A549 (cell line): ENCODE measurements around the gene GSTM2. TPM values are rescaled to one million over a fixed set of nuclear protein-coding genes. Genes with fewer than 3 reads are reported as not detected.

Experiments
- ATAC-seq, 2 experiments: fragments of 200-7000 bp in 1 of 2; fragments of >200 bp in 1 of 2; cut with Nextera tagmentation in 1 of 2; cut with Tn5 transposase in 1 of 2; 3 replicates each; pipeline versions ENCODE4 v1.8.0 to v1.9.1; 2018 to 2020; ENCODE audit warnings: mild to moderate bottlenecking in 1 of 2, moderate library complexity in 1 of 2
- CTCF ChIA-PET: fragments of 300-600 bp; sonication (Branson Sonifier 250); formaldehyde crosslinking; extraction: SDS; loops from one replicate; lab custom pipeline; 2021; ENCODE audit warnings: antibody characterized with exemption, inconsistent platforms; lab: Yijun Ruan, JAX
- POLR2A ChIA-PET: fragments of 350-600 bp; formaldehyde crosslinking; extraction: SDS; loops from one replicate; lab custom pipeline; 2021; ENCODE audit warnings: antibody characterized with exemption, inconsistent platforms; lab: Yijun Ruan, JAX
- DNase-seq, 2 experiments: peaks; one replicate each; pipeline versions ENCODE4 v3.0.0 to v3.0.0-alpha.2; 2011 to 2016; ENCODE audit warnings: low read depth in 1 of 2, low spot score in 1 of 2
- FAIRE-seq: peaks from 2 replicates; lab custom pipeline; 2011; peaks lifted over from hg19 to GRCh38; lab: Jason Lieb, UNC
- H3K27ac ChIP-seq, 2 experiments: fragments of >200 bp; sonication (Bioruptor Twin); formaldehyde crosslinking; 3 replicates each; pipeline ENCODE4 v1.5.1; 2016 to 2017
- H3K4me1 ChIP-seq: fragments of >200 bp; sonication (Bioruptor Twin); formaldehyde crosslinking; 3 replicates; pipeline ENCODE4 v1.6.1; 2016
- H3K4me2 ChIP-seq: fragments of >200 bp; sonication (Bioruptor Twin); formaldehyde crosslinking; 3 replicates; pipeline ENCODE4 v1.6.1; 2016
- H3K4me3 ChIP-seq: fragments of >200 bp; sonication (Bioruptor Twin); formaldehyde crosslinking; 3 replicates; pipeline ENCODE4 v1.5.1; 2016
- H3K9me3 ChIP-seq: fragments of >200 bp; sonication (Bioruptor Twin); formaldehyde crosslinking; 3 replicates; pipeline ENCODE4 v1.6.1; 2016
- BCL3 ChIP-seq: fragments of >200 bp; sonication (Bioruptor Twin); formaldehyde crosslinking; IDR thresholded peaks from 3 replicates; pipeline ENCODE4 v1.6.1; 2016
- BHLHE40 ChIP-seq: IDR thresholded peaks from 2 replicates; pipeline ENCODE4 v1.6.1; 2012; ENCODE audit warnings: low read depth, low read length, inconsistent platforms
- CBX8 ChIP-seq: fragments of 200-600 bp; sonication (generic); IDR thresholded peaks from 2 replicates; pipeline ENCODE4 v1.6.1; 2016
- EHF ChIP-seq: fragments of 250-450 bp; sonication (Bioruptor Pico); IDR thresholded peaks from 2 replicates; pipeline ENCODE4 v1.5.0; 2020; ENCODE audit warnings: mild to moderate bottlenecking
- ESRRA ChIP-seq: fragments of 150-350 bp; IDR thresholded peaks from 2 replicates; pipeline ENCODE4 v1.6.1; 2014; ENCODE audit warnings: mild to moderate bottlenecking, low read length, borderline replicate concordance
- FOXS1 ChIP-seq: fragments of 250-450 bp; sonication (Bioruptor Pico); IDR thresholded peaks from 2 replicates; pipeline ENCODE4 v1.5.0; 2020; ENCODE audit warnings: mild to moderate bottlenecking, moderate library complexity
- HDAC2 ChIP-seq: fragments of 200-600 bp; sonication (generic); IDR thresholded peaks from 2 replicates; pipeline ENCODE4 v1.6.1; 2016
- HES2 ChIP-seq: fragments of >200 bp; sonication (Bioruptor Twin); formaldehyde crosslinking; IDR thresholded peaks from 2 replicates; pipeline ENCODE4 v1.6.1; 2016
- HOXB13 ChIP-seq: fragments of 250-450 bp; sonication (Bioruptor Pico); IDR thresholded peaks from 2 replicates; pipeline ENCODE4 v1.5.0; 2020; ENCODE audit warnings: low read depth, mild to moderate bottlenecking, moderate library complexity
- JUN ChIP-seq, 2 experiments: fragments of >200 bp; sonication (Bioruptor Twin); formaldehyde crosslinking; IDR thresholded peaks; 2 replicates in 1 of 2; 3 replicates in 1 of 2; pipeline ENCODE4 v1.6.1; 2016 to 2017
- KDM1A ChIP-seq: fragments of 200-600 bp; sonication (generic); IDR thresholded peaks from 2 replicates; pipeline ENCODE4 v1.6.1; 2016; ENCODE audit warnings: low read depth, mild to moderate bottlenecking
- KDM5A ChIP-seq: fragments of 200-600 bp; sonication (generic); IDR thresholded peaks from 2 replicates; pipeline ENCODE4 v1.6.1; 2016; ENCODE audit warnings: antibody characterized with exemption, mild to moderate bottlenecking
- NFE2L2 ChIP-seq: fragments of 150-350 bp; conservative IDR thresholded peaks from 2 replicates; pipeline ENCODE4 v1.6.1; 2014; ENCODE audit warnings: low read length
- PBX3 ChIP-seq: IDR thresholded peaks from 2 replicates; pipeline ENCODE4 v1.6.1; 2012
- PHF8 ChIP-seq: fragments of 200-600 bp; sonication (generic); IDR thresholded peaks from 2 replicates; pipeline ENCODE4 v1.6.1; 2016; ENCODE audit warnings: low read depth, mild to moderate bottlenecking, antibody characterized with exemption, moderate library complexity, borderline replicate concordance
- POLR2A ChIP-seq: IDR thresholded peaks from 2 replicates; pipeline ENCODE4 v1.6.1; 2012; ENCODE audit warnings: mild to moderate bottlenecking, low read length
- POLR2AphosphoS2 ChIP-seq: conservative IDR thresholded peaks from 2 replicates; pipeline ENCODE4 v1.6.1; 2012; ENCODE audit warnings: low read length, improper control_type of control experiment, inconsistent platforms
- RAD21 ChIP-seq, 2 experiments: fragments of >200 bp in 1 of 2; sonication (Bioruptor Twin) in 1 of 2; formaldehyde crosslinking in 1 of 2; IDR thresholded peaks in 1 of 2; conservative IDR thresholded peaks in 1 of 2; 2 replicates in 1 of 2; 3 replicates in 1 of 2; pipeline ENCODE4 v1.6.1; 2012 to 2018; ENCODE audit warnings: inconsistent platforms in 1 of 2
- RCOR1 ChIP-seq: fragments of 150-350 bp; IDR thresholded peaks from 2 replicates; pipeline ENCODE4 v1.6.1; 2014; ENCODE audit warnings: antibody characterized with exemption, low read length, low read depth
- TFCP2L1 ChIP-seq: fragments of 250-450 bp; sonication (Bioruptor Pico); IDR thresholded peaks from 2 replicates; pipeline ENCODE4 v1.5.0; 2021; ENCODE audit warnings: mild to moderate bottlenecking
- USF2 ChIP-seq: fragments of 450-650 bp; IDR thresholded peaks from 2 replicates; pipeline ENCODE4 v1.6.1; 2014; ENCODE audit warnings: antibody characterized with exemption
- ZFP36 ChIP-seq: fragments of 450-650 bp; IDR thresholded peaks from 2 replicates; pipeline ENCODE4 v1.6.1; 2014; ENCODE audit warnings: borderline replicate concordance; ENCODE audit not compliant: partially characterized antibody
- ZNF302 ChIP-seq: fragments of 250-450 bp; sonication (Bioruptor Pico); IDR thresholded peaks from 2 replicates; pipeline ENCODE4 v1.9.0; 2021; ENCODE audit warnings: inconsistent platforms, mild to moderate bottlenecking, moderate library complexity
- ZSCAN20 ChIP-seq: fragments of 250-450 bp; sonication (Bioruptor Pico); IDR thresholded peaks from 2 replicates; pipeline ENCODE4 v1.8.0; 2022; ENCODE audit warnings: mild to moderate bottlenecking, moderate library complexity
- WGBS: methylation state at CpG from one replicate; pipeline ENCODE4 v1.1.6; 2017; ENCODE audit errors: missing lambda C conversion rate; 5-methylcytosine and 5-hydroxymethylcytosine counted together
- polyA plus RNA-seq, 4 experiments: library from polyadenylated mRNA; depleted of rRNA in 3 of 4; stranded (reverse); fragments of >200 nt; fragmentation: RNase III in 1 of 4; extraction: RNeasy Plus Mini Kit Qiagen cat#74134 plus additional on column Dnase treatment in 1 of 4; gene quantifications; 2 replicates in 3 of 4; 3 replicates in 1 of 4; pipeline ENCODE4 v1.2.3, GENCODE V29; 2011 to 2017
- TF ChIP-seq, protein P1 (sequence below): fragments of 250-450 bp; sonication (Bioruptor Pico); IDR thresholded peaks from 2 replicates; pipeline ENCODE4 v1.5.0; 2020; ENCODE audit warnings: low read depth, mild to moderate bottlenecking, moderate library complexity
- TF ChIP-seq, protein P2 (sequence below): fragments of 250-450 bp; sonication (Bioruptor Pico); IDR thresholded peaks from 2 replicates; pipeline ENCODE4 v1.5.0; 2021; ENCODE audit warnings: mild to moderate bottlenecking, moderate library complexity, borderline replicate concordance

GSTM2 gene
- polyA plus RNA-seq, 2 of the 4 experiments (the other 2 are of a cell fraction): 4.8 to 6.5 TPM

DNA sequence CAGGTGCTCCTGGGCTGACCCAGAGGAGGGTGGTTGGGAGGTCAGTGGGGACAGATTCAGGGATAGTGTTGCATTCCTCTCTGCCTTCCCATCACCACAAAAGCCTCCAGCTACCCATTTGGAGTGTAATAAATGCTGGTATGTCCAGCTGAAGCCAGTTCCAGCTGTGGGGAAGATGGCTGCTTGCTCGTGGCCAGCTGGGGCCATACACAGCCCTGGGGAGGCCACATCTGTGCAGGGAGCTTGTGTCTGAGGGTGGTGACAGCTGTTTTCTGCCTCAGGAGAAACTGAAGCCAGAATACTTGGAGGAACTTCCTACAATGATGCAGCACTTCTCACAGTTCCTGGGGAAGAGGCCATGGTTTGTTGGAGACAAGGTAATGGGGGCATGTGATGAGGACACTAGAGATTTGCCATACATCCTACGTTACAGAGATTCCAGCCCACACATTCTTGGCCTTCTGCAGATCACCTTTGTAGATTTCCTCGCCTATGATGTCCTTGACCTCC is 9.3 kb upstream of the GSTM2 start:
- Histone ChIP-seq H3K27ac (peak overlapping the region in 1 of 2 experiments; percentile 41; a peak in 2 of 6 replicates), H3K4me3 (no peak overlapping the region), H3K4me1 (0 out of 3 replicates have a peak, but pooled peaks cover 5% of the 10 kb centered on the region), H3K9me3 (no peaks in the 10 kb centered on the region), H3K4me2 (no peak overlapping the region)
- TF ChIP-seq FOXS1 (no peak), KDM5A (no peak), NFE2L2 (no peak), HDAC2 (no peak), ZSCAN20 (CRISPR knock-in tag) (no peak), KDM1A (no peak), JUN (IDR thresholded peaks at IDR 0.05) (no peak), CBX8 (no peak), ESRRA (no peak), HES2 (no peak)
- TF ChIP-seq, protein P1, sequence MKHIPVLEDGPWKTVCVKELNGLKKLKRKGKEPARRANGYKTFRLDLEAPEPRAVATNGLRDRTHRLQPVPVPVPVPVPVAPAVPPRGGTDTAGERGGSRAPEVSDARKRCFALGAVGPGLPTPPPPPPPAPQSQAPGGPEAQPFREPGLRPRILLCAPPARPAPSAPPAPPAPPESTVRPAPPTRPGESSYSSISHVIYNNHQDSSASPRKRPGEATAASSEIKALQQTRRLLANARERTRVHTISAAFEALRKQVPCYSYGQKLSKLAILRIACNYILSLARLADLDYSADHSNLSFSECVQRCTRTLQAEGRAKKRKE: no peak
- ChIA-PET POLR2A (no interaction called here), CTCF (interaction anchor here (0.6 to 10.6 kb wide), 7 partner anchors 9 to 326 kb away, joined by 3 to 187 read pairs (median 4); partner anchors contain the start of genes AHCYL1 and GSTM2)
- WGBS: 64% methylated on average over 3 of the region's 3 CpGs
- DNase-seq: no peak
- ATAC-seq: no peak
- no peak for FAIRE-seq

DNA sequence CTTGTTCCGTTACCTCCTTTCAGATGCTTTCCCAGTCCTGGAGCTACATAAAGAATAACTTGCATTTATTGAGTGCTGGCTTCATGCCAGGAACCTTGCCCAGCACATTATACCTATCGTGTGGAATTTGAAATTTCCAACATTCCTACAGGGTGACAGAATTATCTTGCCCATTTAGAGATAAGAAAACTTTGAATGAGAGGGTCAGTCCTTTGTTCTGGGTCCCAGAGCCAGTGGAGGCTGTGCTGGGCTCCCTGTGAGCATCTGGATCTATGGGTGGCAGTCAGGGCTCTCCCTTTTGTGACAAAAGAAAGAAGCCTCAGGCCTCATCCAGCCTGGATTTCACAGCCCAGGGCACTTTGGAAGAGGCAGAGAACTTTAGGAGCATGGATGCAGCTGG is 8.7 kb upstream of the GSTM2 start:
- Histone ChIP-seq H3K4me1 (peaks cover 9% of the 10 kb centered on the region; the same call in 1 of the 3 replicates), H3K27ac (no peak overlapping the region), H3K4me3 (no peak overlapping the region), H3K4me2 (no peak overlapping the region), H3K9me3 (no peaks in the 10 kb centered on the region)
- ChIA-PET POLR2A (no interaction called here), CTCF (interaction anchor here (1.5 to 10.6 kb wide), 4 partner anchors 10 to 114 kb away, joined by 5 to 187 read pairs (median 7); no protein-coding TSS in a partner anchor)
- ATAC-seq (no peak), FAIRE-seq (no peak), DNase-seq (no peak)
- no peak for TF ChIP-seq EHF (CRISPR knock-in tag)
- TF ChIP-seq KDM1A: no peak
- TF ChIP-seq CBX8: no peak
- no peak for TF ChIP-seq POLR2AphosphoS2
- no peak for TF ChIP-seq BHLHE40
- TF ChIP-seq BCL3: no peak
- TF ChIP-seq USF2: no peak
- TF ChIP-seq TFCP2L1 (CRISPR knock-in tag): no peak
- TF ChIP-seq ZSCAN20 (CRISPR knock-in tag): no peak
- TF ChIP-seq ZNF302 (CRISPR knock-in tag): no peak
- no peak for TF ChIP-seq HOXB13 (CRISPR knock-in tag)
- no peak for TF ChIP-seq ZFP36
- no peak for TF ChIP-seq ESRRA
- TF ChIP-seq, protein P2, sequence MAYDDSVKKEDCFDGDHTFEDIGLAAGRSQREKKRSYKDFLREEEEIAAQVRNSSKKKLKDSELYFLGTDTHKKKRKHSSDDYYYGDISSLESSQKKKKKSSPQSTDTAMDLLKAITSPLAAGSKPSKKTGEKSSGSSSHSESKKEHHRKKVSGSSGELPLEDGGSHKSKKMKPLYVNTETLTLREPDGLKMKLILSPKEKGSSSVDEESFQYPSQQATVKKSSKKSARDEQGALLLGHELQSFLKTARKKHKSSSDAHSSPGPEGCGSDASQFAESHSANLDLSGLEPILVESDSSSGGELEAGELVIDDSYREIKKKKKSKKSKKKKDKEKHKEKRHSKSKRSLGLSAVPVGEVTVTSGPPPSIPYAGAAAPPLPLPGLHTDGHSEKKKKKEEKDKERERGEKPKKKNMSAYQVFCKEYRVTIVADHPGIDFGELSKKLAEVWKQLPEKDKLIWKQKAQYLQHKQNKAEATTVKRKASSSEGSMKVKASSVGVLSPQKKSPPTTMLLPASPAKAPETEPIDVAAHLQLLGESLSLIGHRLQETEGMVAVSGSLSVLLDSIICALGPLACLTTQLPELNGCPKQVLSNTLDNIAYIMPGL (CRISPR knock-in tag): no peak
- no peak for TF ChIP-seq POLR2A
- TF ChIP-seq PBX3: no peak
- no peak for TF ChIP-seq JUN (IDR thresholded peaks at IDR 0.05)
- no peak for TF ChIP-seq RCOR1
- no peak for TF ChIP-seq PHF8
- TF ChIP-seq RAD21 (conservative IDR thresholded peaks at IDR 0.05 in 1 of 2, IDR thresholded peaks at IDR 0.05 in 1 of 2): no peak
- WGBS: 50% methylated on average over 2 of the region's 2 CpGs
